ENCODE results near the gene CCNY.

CCNY gene

DNA sequence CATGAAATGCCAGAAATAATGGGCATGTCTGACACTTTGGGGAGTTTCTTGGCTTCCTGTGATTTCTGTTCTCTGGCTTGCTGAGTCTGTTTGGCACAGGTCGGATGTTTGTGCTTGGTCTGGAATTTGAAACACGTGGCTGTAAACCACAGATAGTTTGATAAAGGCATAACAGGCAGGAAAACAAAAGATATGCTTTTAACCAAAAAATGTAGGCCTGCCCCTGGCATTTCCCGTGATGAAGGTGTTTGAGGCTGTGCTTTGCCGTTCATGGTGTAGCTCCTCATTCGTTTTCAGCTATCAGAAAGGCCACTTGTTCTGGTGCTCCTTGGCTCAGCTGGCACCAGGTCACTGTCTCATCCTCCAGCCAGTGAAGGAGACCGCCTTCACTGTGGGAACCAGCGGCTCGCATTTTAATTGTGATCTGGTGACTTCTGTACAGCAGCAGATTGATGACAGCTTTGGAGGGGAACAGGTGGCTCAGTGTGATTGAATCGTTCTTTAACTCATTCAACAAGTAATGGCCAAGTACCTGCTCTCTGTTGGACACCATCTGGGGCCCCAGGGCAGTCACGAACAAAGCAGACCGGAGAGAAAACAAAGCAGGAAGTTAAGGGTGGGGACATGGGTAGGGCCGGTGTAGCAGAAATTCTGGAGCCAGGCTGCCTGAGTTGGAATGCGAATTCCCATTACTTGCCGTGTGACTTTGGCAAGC lies 111.5 kb downstream of the CCNY start:
- H3K79me2 ChIP-seq (ENCODE audit: low read length), result peaks cover 59% of the 10 kb centered on the region
- H3K27ac ChIP-seq (ENCODE audit: low read length), result no peak overlapping the region
- 0 out of 2 replicates have a peak, but pooled peaks cover 3% of the 10 kb centered on the region for H4K20me1 ChIP-seq (ENCODE audit: insufficient read depth, low read length)
- H2AFZ ChIP-seq (ENCODE audit: low read depth, low read length), result no peak overlapping the region
- H3K4me3 ChIP-seq (ENCODE audit: low read length), result no peak overlapping the region
- TF ChIP-seq EZH2phosphoT487 (IDR thresholded peaks at IDR 0.05; ENCODE audit: low read depth), result no peak
- TF ChIP-seq, protein P1, sequence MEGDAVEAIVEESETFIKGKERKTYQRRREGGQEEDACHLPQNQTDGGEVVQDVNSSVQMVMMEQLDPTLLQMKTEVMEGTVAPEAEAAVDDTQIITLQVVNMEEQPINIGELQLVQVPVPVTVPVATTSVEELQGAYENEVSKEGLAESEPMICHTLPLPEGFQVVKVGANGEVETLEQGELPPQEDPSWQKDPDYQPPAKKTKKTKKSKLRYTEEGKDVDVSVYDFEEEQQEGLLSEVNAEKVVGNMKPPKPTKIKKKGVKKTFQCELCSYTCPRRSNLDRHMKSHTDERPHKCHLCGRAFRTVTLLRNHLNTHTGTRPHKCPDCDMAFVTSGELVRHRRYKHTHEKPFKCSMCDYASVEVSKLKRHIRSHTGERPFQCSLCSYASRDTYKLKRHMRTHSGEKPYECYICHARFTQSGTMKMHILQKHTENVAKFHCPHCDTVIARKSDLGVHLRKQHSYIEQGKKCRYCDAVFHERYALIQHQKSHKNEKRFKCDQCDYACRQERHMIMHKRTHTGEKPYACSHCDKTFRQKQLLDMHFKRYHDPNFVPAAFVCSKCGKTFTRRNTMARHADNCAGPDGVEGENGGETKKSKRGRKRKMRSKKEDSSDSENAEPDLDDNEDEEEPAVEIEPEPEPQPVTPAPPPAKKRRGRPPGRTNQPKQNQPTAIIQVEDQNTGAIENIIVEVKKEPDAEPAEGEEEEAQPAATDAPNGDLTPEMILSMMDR (IDR thresholded peaks at IDR 0.05; ENCODE audit: low read depth, low read length), result no peak
- no peak overlapping the region for H3K9ac ChIP-seq (ENCODE audit: low read length)
- H3K4me2 ChIP-seq (ENCODE audit: low read length), result no peak overlapping the region
- H3K36me3 ChIP-seq (replicated peaks; ENCODE audit: low read depth, low read length), result peaks cover 1% of the 10 kb centered on the region
- H3K4me1 ChIP-seq (ENCODE audit: low read length), result peaks cover 30% of the 10 kb centered on the region
- H3K27me3 ChIP-seq (ENCODE audit: low read depth, low read length), result no peaks in the 10 kb centered on the region
- peaks cover 10% of the 10 kb centered on the region; the same call in 1 of the 2 replicates for H3K9me3 ChIP-seq (ENCODE audit: insufficient read depth, low read length)

DNA sequence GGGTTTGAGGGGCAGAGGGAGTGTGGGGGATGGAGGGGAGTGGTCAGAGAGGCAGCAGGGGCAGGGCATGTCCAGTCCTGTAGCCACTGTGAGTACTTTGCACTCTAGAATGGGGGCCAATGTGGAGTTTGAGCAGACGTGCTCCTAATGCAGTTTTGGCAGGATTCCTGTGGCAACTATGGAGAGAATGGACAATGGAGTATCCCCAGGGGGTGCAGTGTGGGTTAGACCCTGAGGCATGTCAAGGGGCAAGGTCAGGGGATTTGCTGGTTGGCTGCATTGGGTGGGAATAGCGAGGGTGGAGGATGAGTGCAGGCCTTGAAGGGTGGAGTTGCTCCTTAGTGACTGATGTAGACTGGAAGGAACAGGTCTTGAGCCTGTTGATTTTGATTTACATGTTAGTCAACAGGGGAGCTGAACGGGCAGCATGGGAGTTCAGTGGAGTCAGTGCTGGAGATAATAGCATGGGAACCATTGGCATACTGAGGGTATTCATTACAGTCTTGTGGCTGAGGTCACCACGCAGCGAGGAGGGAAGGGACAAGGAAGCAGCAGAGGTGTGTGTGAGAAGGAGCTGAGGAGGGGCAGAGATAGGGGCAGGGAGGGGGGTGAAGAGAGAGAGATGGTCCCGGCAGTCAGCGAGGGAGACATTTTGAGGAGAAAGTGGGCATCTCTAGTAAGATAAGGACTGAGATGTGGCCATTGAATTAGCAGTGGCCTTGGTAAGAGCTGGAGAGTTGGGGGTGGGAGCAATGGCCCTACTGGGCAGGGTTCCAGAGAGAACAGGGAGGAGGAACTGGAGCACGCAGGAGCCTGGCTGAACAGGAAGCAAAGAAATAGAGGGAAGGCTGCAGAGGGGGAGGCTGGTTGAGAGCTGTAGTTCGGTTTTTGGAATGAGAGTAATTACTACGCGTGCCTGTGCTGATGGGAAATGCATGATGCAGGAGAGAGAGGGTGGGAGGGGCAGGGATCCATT lies 112.7 kb downstream of the CCNY start:
- no peaks in the 10 kb centered on the region for H3K36me3 ChIP-seq (replicated peaks; ENCODE audit: low read depth, low read length)
- H3K9me3 ChIP-seq (ENCODE audit: insufficient read depth, low read length), result peaks cover 6% of the 10 kb centered on the region; the same call in 1 of the 2 replicates
- no peak overlapping the region for H3K9ac ChIP-seq (ENCODE audit: low read length)
- H3K79me2 ChIP-seq (ENCODE audit: low read length), result peaks cover 61% of the 10 kb centered on the region
- H3K4me1 ChIP-seq (ENCODE audit: low read length), result peaks cover 30% of the 10 kb centered on the region
- no peak overlapping the region for H3K4me3 ChIP-seq (ENCODE audit: low read length)
- no peak overlapping the region for H3K4me2 ChIP-seq (ENCODE audit: low read length)
- no peak overlapping the region for H3K27ac ChIP-seq (ENCODE audit: low read length)
- no peak overlapping the region for H2AFZ ChIP-seq (ENCODE audit: low read depth, low read length)
- 0 out of 2 replicates have a peak, but pooled peaks cover 3% of the 10 kb centered on the region for H4K20me1 ChIP-seq (ENCODE audit: insufficient read depth, low read length)
- no peak for TF ChIP-seq EZH2phosphoT487 (IDR thresholded peaks at IDR 0.05; ENCODE audit: low read depth)
- TF ChIP-seq, protein P1 (IDR thresholded peaks at IDR 0.05; ENCODE audit: low read depth, low read length), result no peak
- no peaks in the 10 kb centered on the region for H3K27me3 ChIP-seq (ENCODE audit: low read depth, low read length)

DNA sequence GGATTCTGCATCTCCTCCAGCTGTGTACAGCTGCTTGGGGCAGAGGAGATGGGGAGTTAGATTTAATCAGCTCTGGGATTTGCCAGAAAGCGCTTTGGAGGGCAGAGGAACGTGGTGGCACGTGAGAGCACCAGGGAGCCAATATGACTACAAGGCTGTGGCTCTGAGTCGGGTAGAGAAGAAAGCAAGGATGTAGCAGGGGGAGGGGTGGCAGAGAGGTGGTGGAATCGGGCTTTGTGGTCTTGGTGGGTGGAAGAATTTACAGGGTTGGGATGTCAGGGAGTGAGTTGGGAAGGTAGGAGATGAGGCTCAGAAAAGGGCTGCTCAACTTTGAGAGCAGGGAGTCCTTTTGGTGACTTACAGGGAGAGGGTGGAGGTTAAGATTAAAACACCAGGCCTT lies 113.6 kb downstream of the CCNY start:
- H3K27me3 ChIP-seq (ENCODE audit: low read depth, low read length), result no peaks in the 10 kb centered on the region
- peaks cover 6% of the 10 kb centered on the region; the same call in 1 of the 2 replicates for H3K9me3 ChIP-seq (ENCODE audit: insufficient read depth, low read length)
- H4K20me1 ChIP-seq (ENCODE audit: insufficient read depth, low read length), result 0 out of 2 replicates have a peak, but pooled peaks cover 3% of the 10 kb centered on the region
- H3K36me3 ChIP-seq (replicated peaks; ENCODE audit: low read depth, low read length), result no peaks in the 10 kb centered on the region
- peaks cover 30% of the 10 kb centered on the region for H3K4me1 ChIP-seq (ENCODE audit: low read length)
- no peak overlapping the region for H3K9ac ChIP-seq (ENCODE audit: low read length)
- TF ChIP-seq, protein P1 (IDR thresholded peaks at IDR 0.05; ENCODE audit: low read depth, low read length), result no peak
- no peak for TF ChIP-seq EZH2phosphoT487 (IDR thresholded peaks at IDR 0.05; ENCODE audit: low read depth)
- H3K79me2 ChIP-seq (ENCODE audit: low read length), result peaks cover 60% of the 10 kb centered on the region
- no peak overlapping the region for H3K4me3 ChIP-seq (ENCODE audit: low read length)
- H3K27ac ChIP-seq (ENCODE audit: low read length), result peak overlapping the region; percentile 93
- peak overlapping the region; percentile 84 for H3K4me2 ChIP-seq (ENCODE audit: low read length)
- no peak overlapping the region for H2AFZ ChIP-seq (ENCODE audit: low read depth, low read length)

Data from OCI-LY3 (cell line).